ENCODE results near the gene MAN1A2.

The MAN1A2 gene

GRCh38 chr1:117359561-117360289 is 7.5 kb upstream of the MAN1A2 start:
- no peak for DNase-seq (ENCODE audit: low read depth)

GRCh38 chr1:117362986-117363385 is 4.3 kb upstream of the MAN1A2 start:
- DNase-seq (ENCODE audit: low read depth), result no peak

- no peak for DNase-seq (ENCODE audit: low read depth)
Observed at GRCh38 chr1:117363571-117364048, 3.6 kb upstream of the MAN1A2 start.

- DNase-seq (ENCODE audit: low read depth), result no peak
Observed at GRCh38 chr1:117364240-117364639, 3.0 kb upstream of the MAN1A2 start.

GRCh38 chr1:117365350-117366176 is 1.7 kb upstream of the MAN1A2 start:
- peak; percentile 40 for DNase-seq (ENCODE audit: low read depth)

- DNase-seq (ENCODE audit: low read depth), result peak; percentile 82
Observed at GRCh38 chr1:117366177-117367045, 838 bp upstream of the MAN1A2 start.

GRCh38 chr1:117368116-117369108 is 1.2 kb downstream of the MAN1A2 start:
- DNase-seq (ENCODE audit: low read depth), result peak; percentile 57

- peak; percentile 18 for DNase-seq (ENCODE audit: low read depth)
Observed at GRCh38 chr1:117370071-117370470, 2.8 kb downstream of the MAN1A2 start.

- no peak for DNase-seq (ENCODE audit: low read depth)
Observed at GRCh38 chr1:117370509-117370908, 3.3 kb downstream of the MAN1A2 start.

- no peak for DNase-seq (ENCODE audit: low read depth)
Observed at GRCh38 chr1:117371441-117372151, 4.3 kb downstream of the MAN1A2 start.

- peak; percentile 35 for DNase-seq (ENCODE audit: low read depth)
Observed at GRCh38 chr1:117372863-117373412, 5.7 kb downstream of the MAN1A2 start.

- no peak for DNase-seq (ENCODE audit: low read depth)
Observed at GRCh38 chr1:117373932-117374331, 6.7 kb downstream of the MAN1A2 start.

GRCh38 chr1:117375327-117375726 is 8.1 kb downstream of the MAN1A2 start:
- DNase-seq (ENCODE audit: low read depth), result no peak

- no peak for DNase-seq (ENCODE audit: low read depth)
Observed at GRCh38 chr1:117387060-117387633, 19.9 kb downstream of the MAN1A2 start.

GRCh38 chr1:117388328-117388727 is 21.1 kb downstream of the MAN1A2 start:
- DNase-seq (ENCODE audit: low read depth), result no peak

- no peak for DNase-seq (ENCODE audit: low read depth)
Observed at GRCh38 chr1:117389284-117389683, 22.0 kb downstream of the MAN1A2 start.

- DNase-seq (ENCODE audit: low read depth), result no peak
Observed at GRCh38 chr1:117389779-117390178, 22.5 kb downstream of the MAN1A2 start.

- no peak for DNase-seq (ENCODE audit: low read depth)
Observed at GRCh38 chr1:117392771-117393170, 25.5 kb downstream of the MAN1A2 start.

- DNase-seq (ENCODE audit: low read depth), result no peak
Observed at GRCh38 chr1:117396074-117396473, 28.8 kb downstream of the MAN1A2 start.

- no peak for DNase-seq (ENCODE audit: low read depth)
Observed at GRCh38 chr1:117396636-117397035, 29.4 kb downstream of the MAN1A2 start.
